SH-SY5Y (cell line): ENCODE measurements around the gene ZBTB21.

Experiments used
- GATA2 ChIP-seq: IDR thresholded peaks from 2 replicates; pipeline ENCODE4 v1.6.1; 2011; ENCODE audit warnings: mild to moderate bottlenecking, low read depth, low read length
- GATA3 ChIP-seq: IDR thresholded peaks from 2 replicates; pipeline ENCODE4 v1.6.1; 2011; ENCODE audit warnings: low read depth, mild to moderate bottlenecking, low read length, moderate library complexity

DNA sequence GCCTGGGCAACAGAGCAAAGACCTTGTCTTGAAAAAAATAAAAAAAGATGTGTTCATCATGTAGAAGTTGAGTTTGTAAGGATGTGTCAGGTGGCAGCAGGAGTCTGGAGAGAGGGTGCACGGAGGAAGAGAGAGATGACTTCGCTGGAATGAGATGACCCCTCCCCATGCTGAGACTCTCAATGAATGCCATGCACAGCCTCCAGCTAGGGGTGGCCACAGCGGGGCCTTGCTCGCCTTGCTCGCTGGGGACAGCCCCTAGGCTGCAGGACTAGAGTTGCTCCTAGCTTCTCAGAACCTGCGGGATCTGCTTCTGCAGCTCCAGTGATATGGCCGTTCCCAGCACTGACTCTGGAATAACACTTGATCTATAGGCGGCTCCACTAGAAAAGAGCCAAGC lies 49.8 kb downstream of the ZBTB21 start:
- no peak for TF ChIP-seq GATA2
- TF ChIP-seq GATA3, result no peak
